HCT116 (cell line): ENCODE data around the gene SUCLG2. TPM values are rescaled to one million over a fixed set of nuclear protein-coding genes. Genes with fewer than 3 reads are reported as not detected.

Source experiments
- ATAC-seq: fragments of 200-7000 bp; cut with Tn5 transposase; 2 replicates; pipeline ENCODE4 v1.9.1; 2020; ENCODE audit warnings: mild to moderate bottlenecking, moderate library complexity
- BruUV-seq: library from RNA; stranded (reverse); fragments of 400-500 nt; replicated peaks from 2 replicates; lab custom pipeline; 2021; lab: Mats Ljungman, UMichigan
- CTCF ChIA-PET: fragments of 300-600 bp; sonication (Branson Sonifier 250); formaldehyde crosslinking; loops from one replicate; lab custom pipeline; 2021; ENCODE audit warnings: antibody characterized with exemption; lab: Charles Lee
- POLR2A ChIA-PET: fragments of 300-600, 350-600 bp; sonication (Branson Sonifier 250); formaldehyde crosslinking; loops from one replicate; lab custom pipeline; 2021; ENCODE audit warnings: antibody characterized with exemption; lab: Charles Lee
- RAD21 ChIA-PET, 2 experiments: fragments of 300-600 bp; sonication (Branson Sonifier 250); formaldehyde crosslinking; loops; one replicate each; lab custom pipeline; 2023; ENCODE audit warnings: low total read pairs in 2 of 2; ENCODE audit not compliant: uncharacterized antibody in 2 of 2, unreplicated experiment in 2 of 2, low non-redundant PET in 1 of 2; lab: Charles Lee
- DNase-seq: peaks from one replicate; pipeline ENCODE4 v3.0.0-alpha.2; 2010; ENCODE audit warnings: low read depth, low spot score
- H2AFZ ChIP-seq: fragments of 200-600 bp; shearing (Covaris generic), sonication (generic); 2 replicates; pipeline ENCODE4 v1.6.1; 2017; ENCODE audit warnings: low read depth, mixed run types, mixed read lengths, antibody characterized with exemption, low read length; ENCODE audit not compliant: poor library complexity, severe bottlenecking
- H3K27ac ChIP-seq: 2 replicates; pipeline ENCODE4 v1.5.1; 2012; ENCODE audit warnings: low read depth, low read length
- H3K27me3 ChIP-seq: fragments of 200-600 bp; sonication (generic); 2 replicates; pipeline ENCODE4 v1.6.1; 2016; ENCODE audit warnings: mixed run types, low read length, mixed read lengths; ENCODE audit not compliant: insufficient read depth
- H3K36me3 ChIP-seq, 2 experiments: fragments of 200-500 bp in 1 of 2; fragments of 200-600 bp in 1 of 2; sonication (Bioruptor generic) in 1 of 2; sonication (generic) in 1 of 2; 2 replicates each; pipeline versions ENCODE4 v1.5.1 to v1.6.1; 2014 to 2016; ENCODE audit warnings: low read length in 2 of 2, inconsistent platforms in 1 of 2, mixed read lengths in 1 of 2, mixed run types in 1 of 2; ENCODE audit not compliant: insufficient read depth in 2 of 2, control insufficient read depth in 1 of 2
- H3K4me1 ChIP-seq, 2 experiments: fragments of 200-600 bp in 1 of 2; sonication (generic) in 1 of 2; 2 replicates each; pipeline versions ENCODE4 v1.5.1 to v1.6.1; 2012 to 2017; ENCODE audit warnings: low read length in 2 of 2, inconsistent platforms in 1 of 2, mild to moderate bottlenecking in 1 of 2, mixed read lengths in 1 of 2, mixed run types in 1 of 2, moderate library complexity in 1 of 2; ENCODE audit not compliant: insufficient read depth in 2 of 2, control insufficient read depth in 1 of 2
- H3K4me2 ChIP-seq: fragments of 200-600 bp; sonication (generic); 2 replicates; pipeline ENCODE4 v1.6.1; 2017; ENCODE audit warnings: mixed run types, low read length, mixed read lengths
- H3K4me3 ChIP-seq, 2 experiments: fragments of 200-600 bp in 1 of 2; sonication (generic) in 1 of 2; replicated peaks in 1 of 2; 2 replicates each; pipeline ENCODE4 v1.5.1; 2011 to 2016; ENCODE audit warnings: low read length in 2 of 2, control low read depth in 1 of 2, low read depth in 1 of 2, mild to moderate bottlenecking in 1 of 2, mixed read lengths in 1 of 2, mixed run types in 1 of 2
- H3K79me2 ChIP-seq: fragments of 200-600 bp; sonication (generic); 2 replicates; pipeline ENCODE4 v1.6.1; 2017; ENCODE audit warnings: mild to moderate bottlenecking, mixed run types, low read length, moderate library complexity, mixed read lengths; ENCODE audit not compliant: insufficient read depth
- H3K9ac ChIP-seq: fragments of 200-600 bp; sonication (generic); 2 replicates; pipeline ENCODE4 v1.6.1; 2016; ENCODE audit warnings: low read length, mixed read lengths
- H3K9me2 ChIP-seq: fragments of 200-600 bp; sonication (generic), shearing (Covaris generic); 2 replicates; pipeline ENCODE4 v1.6.1; 2017; ENCODE audit warnings: mixed run types, mild to moderate bottlenecking, moderate library complexity; ENCODE audit not compliant: insufficient read depth
- H3K9me3 ChIP-seq, 2 experiments: fragments of 200-500 bp in 1 of 2; fragments of 200-600 bp in 1 of 2; sonication (Bioruptor generic) in 1 of 2; sonication (generic) in 1 of 2; 2 replicates each; pipeline ENCODE4 v1.6.1; 2014 to 2017; ENCODE audit warnings: low read length in 2 of 2, mixed read lengths in 2 of 2, inconsistent platforms in 1 of 2, low read depth in 1 of 2, mild to moderate bottlenecking in 1 of 2, mixed run types in 1 of 2, moderate library complexity in 1 of 2; ENCODE audit not compliant: control insufficient read depth in 1 of 2, insufficient read depth in 1 of 2
- H4K20me1 ChIP-seq: fragments of 200-600 bp; sonication (generic), shearing (Covaris generic); 2 replicates; pipeline ENCODE4 v1.6.1; 2017; ENCODE audit warnings: mixed run types, mild to moderate bottlenecking, moderate library complexity; ENCODE audit not compliant: insufficient read depth
- CBX3 ChIP-seq: IDR thresholded peaks from 2 replicates; pipeline ENCODE4 v1.6.1; 2012; ENCODE audit warnings: low read depth
- CEBPB ChIP-seq: IDR thresholded peaks from 2 replicates; pipeline ENCODE4 v1.6.1; 2012; ENCODE audit warnings: low read depth
- FOSL1 ChIP-seq: IDR thresholded peaks from 2 replicates; pipeline ENCODE4 v1.6.1; 2012; ENCODE audit warnings: low read depth
- POLR2A ChIP-seq: IDR thresholded peaks from 2 replicates; pipeline ENCODE4 v1.7.0; 2011; ENCODE audit warnings: borderline replicate concordance; ENCODE audit not compliant: insufficient read depth, insufficient read length; ENCODE audit errors: extremely low read depth
- RAD21 ChIP-seq: IDR thresholded peaks from 2 replicates; pipeline ENCODE4 v1.6.1; 2012; ENCODE audit warnings: low read depth, mild to moderate bottlenecking
- SIN3A ChIP-seq: IDR thresholded peaks from 2 replicates; pipeline ENCODE4 v1.6.1; 2012; ENCODE audit warnings: low read depth
- SP1 ChIP-seq: IDR thresholded peaks from 2 replicates; pipeline ENCODE4 v1.6.1; 2012; ENCODE audit warnings: low read depth
- SRF ChIP-seq: IDR thresholded peaks from 2 replicates; pipeline ENCODE4 v1.6.1; 2012; ENCODE audit warnings: low read depth
- YY1 ChIP-seq: IDR thresholded peaks from 2 replicates; pipeline ENCODE4 v1.6.1; 2011; ENCODE audit warnings: low read length, low read depth, moderate library complexity, mild to moderate bottlenecking; ENCODE audit not compliant: insufficient replicate concordance; ENCODE audit errors: extremely low read depth
- ZFX ChIP-seq: fragments of 450-650 bp; IDR thresholded peaks from 2 replicates; pipeline ENCODE4 v1.6.1; 2017
- intact Hi-C: fragments of 100-400 bp; cut with micrococcal nuclease; formaldehyde crosslinking; loops from 2 replicates; pipeline ENCODE4 v1.10.0; 2022
- total RNA-seq: library from RNA; stranded (reverse); gene quantifications from one replicate; pipeline ENCODE4 v1.2.1, GENCODE V29; 2021; ENCODE audit not compliant: unreplicated experiment
- TF ChIP-seq, protein P1 (sequence below): IDR thresholded peaks from 2 replicates; pipeline ENCODE4 v1.6.1; 2012; ENCODE audit warnings: low read depth
- TF ChIP-seq, protein P2 (sequence below): IDR thresholded peaks from 2 replicates; pipeline ENCODE4 v1.6.1; 2012
- TF ChIP-seq, protein P3 (sequence below), 3 experiments: fragments of 200-600 bp in 1 of 3; sonication (generic) in 1 of 3; IDR thresholded peaks in 2 of 3; conservative IDR thresholded peaks in 1 of 3; 2 replicates each; pipeline ENCODE4 v1.5.1; 2012 to 2017; ENCODE audit warnings: low read depth in 2 of 3, low read length in 2 of 3, antibody characterized with exemption in 1 of 3, borderline replicate concordance in 1 of 3, control low read depth in 1 of 3, mild to moderate bottlenecking in 1 of 3, mixed read lengths in 1 of 3, mixed run types in 1 of 3, moderate library complexity in 1 of 3; ENCODE audit not compliant: insufficient read depth in 1 of 3

The SUCLG2 gene
- total RNA-seq, 1 experiment from 2014 or later = 49.2 TPM

DNA sequence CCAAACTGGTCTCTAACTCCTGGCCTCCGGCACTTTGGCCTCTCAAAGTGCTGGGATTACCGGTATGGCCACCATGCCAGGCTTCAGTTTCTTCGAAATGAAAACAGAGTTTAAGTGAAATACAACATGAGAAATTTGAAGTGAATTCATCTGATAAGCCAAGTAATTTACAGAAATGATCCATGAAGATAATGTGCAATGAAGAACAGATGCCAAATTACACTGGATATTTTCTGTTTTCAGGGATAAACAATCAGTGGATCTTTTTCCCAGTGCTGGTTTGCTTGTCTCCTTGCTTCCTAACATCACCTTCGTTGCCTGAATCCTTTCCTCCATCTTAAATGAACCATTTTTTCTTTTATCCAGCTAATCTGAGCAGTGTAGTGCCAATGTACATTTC is 46.2 kb upstream of the SUCLG2 start:
- ATAC-seq = no peak
- no peak for TF ChIP-seq POLR2A
- TF ChIP-seq, protein P1, sequence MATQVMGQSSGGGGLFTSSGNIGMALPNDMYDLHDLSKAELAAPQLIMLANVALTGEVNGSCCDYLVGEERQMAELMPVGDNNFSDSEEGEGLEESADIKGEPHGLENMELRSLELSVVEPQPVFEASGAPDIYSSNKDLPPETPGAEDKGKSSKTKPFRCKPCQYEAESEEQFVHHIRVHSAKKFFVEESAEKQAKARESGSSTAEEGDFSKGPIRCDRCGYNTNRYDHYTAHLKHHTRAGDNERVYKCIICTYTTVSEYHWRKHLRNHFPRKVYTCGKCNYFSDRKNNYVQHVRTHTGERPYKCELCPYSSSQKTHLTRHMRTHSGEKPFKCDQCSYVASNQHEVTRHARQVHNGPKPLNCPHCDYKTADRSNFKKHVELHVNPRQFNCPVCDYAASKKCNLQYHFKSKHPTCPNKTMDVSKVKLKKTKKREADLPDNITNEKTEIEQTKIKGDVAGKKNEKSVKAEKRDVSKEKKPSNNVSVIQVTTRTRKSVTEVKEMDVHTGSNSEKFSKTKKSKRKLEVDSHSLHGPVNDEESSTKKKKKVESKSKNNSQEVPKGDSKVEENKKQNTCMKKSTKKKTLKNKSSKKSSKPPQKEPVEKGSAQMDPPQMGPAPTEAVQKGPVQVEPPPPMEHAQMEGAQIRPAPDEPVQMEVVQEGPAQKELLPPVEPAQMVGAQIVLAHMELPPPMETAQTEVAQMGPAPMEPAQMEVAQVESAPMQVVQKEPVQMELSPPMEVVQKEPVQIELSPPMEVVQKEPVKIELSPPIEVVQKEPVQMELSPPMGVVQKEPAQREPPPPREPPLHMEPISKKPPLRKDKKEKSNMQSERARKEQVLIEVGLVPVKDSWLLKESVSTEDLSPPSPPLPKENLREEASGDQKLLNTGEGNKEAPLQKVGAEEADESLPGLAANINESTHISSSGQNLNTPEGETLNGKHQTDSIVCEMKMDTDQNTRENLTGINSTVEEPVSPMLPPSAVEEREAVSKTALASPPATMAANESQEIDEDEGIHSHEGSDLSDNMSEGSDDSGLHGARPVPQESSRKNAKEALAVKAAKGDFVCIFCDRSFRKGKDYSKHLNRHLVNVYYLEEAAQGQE = no peak
- no peak for TF ChIP-seq SIN3A
- no peak for TF ChIP-seq FOSL1
- no peak for TF ChIP-seq SP1
- no peak for TF ChIP-seq CEBPB
- TF ChIP-seq SRF = no peak
- TF ChIP-seq, protein P2, sequence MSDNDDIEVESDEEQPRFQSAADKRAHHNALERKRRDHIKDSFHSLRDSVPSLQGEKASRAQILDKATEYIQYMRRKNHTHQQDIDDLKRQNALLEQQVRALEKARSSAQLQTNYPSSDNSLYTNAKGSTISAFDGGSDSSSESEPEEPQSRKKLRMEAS = no peak
- TF ChIP-seq YY1 = no peak
- no peak for TF ChIP-seq ZFX
- TF ChIP-seq CBX3 = no peak
- TF ChIP-seq RAD21 = no peak
- TF ChIP-seq, protein P3, sequence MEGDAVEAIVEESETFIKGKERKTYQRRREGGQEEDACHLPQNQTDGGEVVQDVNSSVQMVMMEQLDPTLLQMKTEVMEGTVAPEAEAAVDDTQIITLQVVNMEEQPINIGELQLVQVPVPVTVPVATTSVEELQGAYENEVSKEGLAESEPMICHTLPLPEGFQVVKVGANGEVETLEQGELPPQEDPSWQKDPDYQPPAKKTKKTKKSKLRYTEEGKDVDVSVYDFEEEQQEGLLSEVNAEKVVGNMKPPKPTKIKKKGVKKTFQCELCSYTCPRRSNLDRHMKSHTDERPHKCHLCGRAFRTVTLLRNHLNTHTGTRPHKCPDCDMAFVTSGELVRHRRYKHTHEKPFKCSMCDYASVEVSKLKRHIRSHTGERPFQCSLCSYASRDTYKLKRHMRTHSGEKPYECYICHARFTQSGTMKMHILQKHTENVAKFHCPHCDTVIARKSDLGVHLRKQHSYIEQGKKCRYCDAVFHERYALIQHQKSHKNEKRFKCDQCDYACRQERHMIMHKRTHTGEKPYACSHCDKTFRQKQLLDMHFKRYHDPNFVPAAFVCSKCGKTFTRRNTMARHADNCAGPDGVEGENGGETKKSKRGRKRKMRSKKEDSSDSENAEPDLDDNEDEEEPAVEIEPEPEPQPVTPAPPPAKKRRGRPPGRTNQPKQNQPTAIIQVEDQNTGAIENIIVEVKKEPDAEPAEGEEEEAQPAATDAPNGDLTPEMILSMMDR (IDR thresholded peaks at IDR 0.05 in 2 of 3, conservative IDR thresholded peaks at IDR 0.05 in 1 of 3; ENCODE audit: borderline replicate concordance in 1 of 3, insufficient read depth in 1 of 3, low read depth in 2 of 3, low read length in 2 of 3) = no peak
- TF ChIP-seq, all 23 proteins: peak for 0
- Histone ChIP-seq H4K20me1 (no peaks in the 10 kb centered on the region), H3K27ac (no peak overlapping the region), H3K27me3 (peaks cover 55% of the 10 kb centered on the region), H3K4me2 (no peak overlapping the region), H3K9ac (no peak overlapping the region), H3K36me3 (no peaks in the 10 kb centered on the region), H3K79me2 (no peaks in the 10 kb centered on the region), H2AFZ (no peak overlapping the region), H3K4me1 (no peaks in the 10 kb centered on the region), H3K9me3 (no peaks in the 10 kb centered on the region), H3K4me3 (no peak overlapping the region), H3K9me2 (no peaks in the 10 kb centered on the region)
- no peak for DNase-seq
- ChIA-PET RAD21 (no interaction called here), CTCF (no interaction called here), POLR2A (no interaction called here)
- intact Hi-C loops = no loop called here
- no TSS peak for BruUV-seq
